HEK293T (cell line): ENCODE measurements around the gene SIX3.

Source experiments
- BHLHE40 ChIP-seq: fragments of 450-650 bp; IDR thresholded peaks from 2 replicates; pipeline ENCODE4 v1.6.1; 2016; ENCODE audit warnings: mild to moderate bottlenecking, moderate library complexity, borderline replicate concordance
- FOXA1 ChIP-seq: fragments of 450-650 bp; IDR thresholded peaks from 2 replicates; pipeline ENCODE4 v1.6.1; 2016; ENCODE audit warnings: mild to moderate bottlenecking
- FOXK2 ChIP-seq: fragments of 450-650 bp; IDR thresholded peaks from 2 replicates; pipeline ENCODE4 v1.6.1; 2016; ENCODE audit warnings: mild to moderate bottlenecking
- FOXM1 ChIP-seq: fragments of 450-650 bp; IDR thresholded peaks from 2 replicates; pipeline ENCODE4 v1.6.1; 2017; ENCODE audit warnings: mild to moderate bottlenecking, borderline replicate concordance
- L3MBTL2 ChIP-seq: fragments of 450-650 bp; conservative IDR thresholded peaks from 2 replicates; pipeline ENCODE4 v1.6.1; 2016; ENCODE audit warnings: mild to moderate bottlenecking
- NFRKB ChIP-seq: fragments of 450-650 bp; IDR thresholded peaks from 2 replicates; pipeline ENCODE4 v1.6.1; 2016; ENCODE audit warnings: mild to moderate bottlenecking, moderate library complexity
- SP1 ChIP-seq: fragments of 450-650 bp; IDR thresholded peaks from 2 replicates; pipeline ENCODE4 v1.6.1; 2017
- SUZ12 ChIP-seq: fragments of 450-650 bp; IDR thresholded peaks from 2 replicates; pipeline ENCODE4 v1.6.1; 2016; ENCODE audit warnings: mild to moderate bottlenecking
- TF ChIP-seq, protein P1 (sequence below): fragments of 450-650 bp; IDR thresholded peaks from 2 replicates; pipeline ENCODE4 v1.6.1; 2016

DNA sequence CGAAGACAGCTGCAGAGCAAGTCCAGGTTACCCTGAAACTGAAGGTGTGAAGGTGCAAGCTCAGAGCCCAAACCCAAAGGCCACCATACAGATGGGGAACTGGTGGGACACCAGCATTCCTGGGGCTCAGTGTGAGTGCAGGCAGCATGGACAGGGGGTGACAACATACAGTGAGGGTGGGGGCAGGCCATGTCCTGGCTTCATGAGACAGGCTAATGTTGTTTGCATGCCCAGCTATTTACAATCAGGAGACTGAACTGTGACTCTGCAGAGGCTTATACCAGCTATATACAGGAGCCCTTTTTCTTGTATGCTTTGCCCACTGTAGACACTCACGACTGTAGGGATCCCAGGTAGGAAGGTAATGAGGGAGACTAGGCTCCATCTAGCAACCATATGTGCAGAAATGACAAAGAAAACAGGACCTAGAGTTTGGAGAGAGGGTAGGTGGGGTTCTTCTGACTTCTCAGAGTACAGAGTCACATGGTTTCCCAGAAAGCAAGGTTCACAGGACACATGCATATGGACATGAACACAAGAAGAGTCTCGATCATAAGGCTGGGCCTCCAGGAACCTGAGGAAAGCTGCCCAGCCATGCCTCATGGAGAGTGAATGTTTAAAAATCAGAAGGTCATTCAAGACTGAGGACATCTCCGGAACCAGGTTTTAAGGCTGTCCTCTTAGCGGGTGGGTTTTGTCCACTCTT lies 26.4 kb downstream of the SIX3 start:
- TF ChIP-seq FOXM1, result no peak
- no peak for TF ChIP-seq L3MBTL2
- no peak for TF ChIP-seq BHLHE40
- TF ChIP-seq SP1, result no peak
- no peak for TF ChIP-seq FOXK2
- TF ChIP-seq NFRKB, result no peak
- TF ChIP-seq, protein P1, sequence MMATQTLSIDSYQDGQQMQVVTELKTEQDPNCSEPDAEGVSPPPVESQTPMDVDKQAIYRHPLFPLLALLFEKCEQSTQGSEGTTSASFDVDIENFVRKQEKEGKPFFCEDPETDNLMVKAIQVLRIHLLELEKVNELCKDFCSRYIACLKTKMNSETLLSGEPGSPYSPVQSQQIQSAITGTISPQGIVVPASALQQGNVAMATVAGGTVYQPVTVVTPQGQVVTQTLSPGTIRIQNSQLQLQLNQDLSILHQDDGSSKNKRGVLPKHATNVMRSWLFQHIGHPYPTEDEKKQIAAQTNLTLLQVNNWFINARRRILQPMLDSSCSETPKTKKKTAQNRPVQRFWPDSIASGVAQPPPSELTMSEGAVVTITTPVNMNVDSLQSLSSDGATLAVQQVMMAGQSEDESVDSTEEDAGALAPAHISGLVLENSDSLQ, result no peak
- TF ChIP-seq FOXA1, result no peak
- no peak for TF ChIP-seq SUZ12
